K562 (cell line): ENCODE data around the gene MLLT11. TPM values are rescaled to one million over a fixed set of nuclear protein-coding genes. Genes with fewer than 3 reads are reported as not detected.

ENCODE experiments used
- ARID3A ChIP-seq: IDR thresholded peaks from 2 replicates; pipeline ENCODE4 v1.6.1; 2012; ENCODE audit warnings: low read depth, low read length, improper control_type of control experiment, borderline replicate concordance
- CTCF ChIP-seq, 3 experiments: IDR thresholded peaks in 2 of 3; conservative IDR thresholded peaks in 1 of 3; 2 replicates each; pipeline ENCODE4 v1.5.1; 2011 to 2012; ENCODE audit warnings: low read length in 3 of 3, mild to moderate bottlenecking in 3 of 3, control low read depth in 2 of 3, improper control_type of control experiment in 1 of 3, inconsistent platforms in 1 of 3, low read depth in 1 of 3, mixed read lengths in 1 of 3, moderate library complexity in 1 of 3; ENCODE audit not compliant: insufficient read depth in 2 of 3
- FOXJ3 ChIP-seq: sonication (generic); formaldehyde crosslinking; IDR thresholded peaks from 2 replicates; pipeline ENCODE4 v1.4.0; 2020; ENCODE audit warnings: mild to moderate bottlenecking, missing genetic modification reagents
- FOXM1 ChIP-seq, 2 experiments: fragments of 450-650 bp in 1 of 2; sonication (generic) in 1 of 2; formaldehyde crosslinking in 1 of 2; IDR thresholded peaks; 2 replicates each; pipeline versions ENCODE4 v1.6.1 to v1.9.0; 2017 to 2022; ENCODE audit warnings: low read depth in 2 of 2, mild to moderate bottlenecking in 2 of 2, missing genetic modification reagents in 1 of 2, moderate library complexity in 1 of 2
- HDAC8 ChIP-seq: fragments of 450-650 bp; IDR thresholded peaks from 2 replicates; pipeline ENCODE4 v1.6.1; 2016; ENCODE audit warnings: mild to moderate bottlenecking, missing genetic modification characterization, moderate library complexity, missing compliant biosample characterization
- HDGF ChIP-seq: fragments of 450-650 bp; IDR thresholded peaks from 2 replicates; pipeline ENCODE4 v1.6.1; 2016
- JUN ChIP-seq, 2 experiments: sonication (generic) in 1 of 2; formaldehyde crosslinking in 1 of 2; IDR thresholded peaks; 2 replicates each; pipeline versions ENCODE4 v1.6.1 to v1.8.0; 2012 to 2022; ENCODE audit warnings: borderline replicate concordance in 2 of 2, mild to moderate bottlenecking in 2 of 2, improper control_type of control experiment in 1 of 2, low read depth in 1 of 2, low read length in 1 of 2, missing genetic modification reagents in 1 of 2
- KLF1 ChIP-seq: fragments of 450-650 bp; IDR thresholded peaks from 2 replicates; pipeline ENCODE4 v1.6.1; 2016; ENCODE audit warnings: missing genetic modification characterization, missing compliant biosample characterization
- MLX ChIP-seq, 2 experiments: fragments of 450-650 bp in 1 of 2; sonication (generic) in 1 of 2; formaldehyde crosslinking; conservative IDR thresholded peaks; 2 replicates each; pipeline versions ENCODE4 v1.4.0 to v1.8.1; 2020 to 2022; ENCODE audit warnings: mild to moderate bottlenecking in 1 of 2, missing genetic modification reagents in 1 of 2
- MTA3 ChIP-seq: fragments of 450-650 bp; formaldehyde crosslinking; IDR thresholded peaks from 2 replicates; pipeline ENCODE4 v1.6.1; 2017; ENCODE audit warnings: mild to moderate bottlenecking, borderline replicate concordance
- NR1H2 ChIP-seq: sonication (generic); formaldehyde crosslinking; IDR thresholded peaks from 2 replicates; pipeline ENCODE4 v1.4.0; 2020; ENCODE audit warnings: mild to moderate bottlenecking, missing genetic modification reagents
- RAD21 ChIP-seq, 2 experiments: fragments of 250-450 bp in 1 of 2; fragments of 450-650 bp in 1 of 2; sonication (Bioruptor Pico) in 1 of 2; formaldehyde crosslinking in 1 of 2; IDR thresholded peaks in 1 of 2; conservative IDR thresholded peaks in 1 of 2; 2 replicates each; pipeline versions ENCODE4 v1.4.0 to v1.8.0; 2020 to 2022; ENCODE audit warnings: mild to moderate bottlenecking in 2 of 2, moderate library complexity in 1 of 2
- SMARCB1 ChIP-seq: IDR thresholded peaks from 2 replicates; pipeline ENCODE4 v1.6.1; 2011; ENCODE audit warnings: improper control_type of control experiment, low read depth; ENCODE audit not compliant: insufficient read length
- TSHZ1 ChIP-seq: fragments of 250-450 bp; sonication (Bioruptor Pico); IDR thresholded peaks from 2 replicates; pipeline ENCODE4 v1.4.0; 2020; ENCODE audit warnings: mild to moderate bottlenecking, moderate library complexity
- XRCC4 ChIP-seq: IDR thresholded peaks from one replicate; pipeline ENCODE4 v1.6.1; 2011; ENCODE audit not compliant: insufficient read depth, insufficient read length; ENCODE audit errors: extremely low read depth
- ZNF232 ChIP-seq: sonication (generic); formaldehyde crosslinking; IDR thresholded peaks from 2 replicates; pipeline ENCODE4 v1.8.0; 2022; ENCODE audit warnings: mild to moderate bottlenecking, missing genetic modification reagents
- ZNF263 ChIP-seq: sonication (generic); formaldehyde crosslinking; IDR thresholded peaks from 2 replicates; pipeline ENCODE4 v1.8.0; 2022; ENCODE audit warnings: mild to moderate bottlenecking, missing genetic modification reagents, borderline replicate concordance
- polyA plus RNA-seq, 8 experiments: library from polyadenylated mRNA; depleted of rRNA in 4 of 8; stranded (reverse) in 5 of 8; unstranded in 3 of 8; fragments of >200 nt; fragmentation: Nextera tagmentation in 2 of 8; fragmentation: Illumina TruSeq in 1 of 8; extraction: Ambion mirVana in 2 of 8; extraction: Trizol in 1 of 8; gene quantifications; 2 replicates each; pipeline versions ENCODE4 v1.2.1 to v1.2.3, GENCODE V29; 2011 to 2014; ENCODE audit warnings: inconsistent platforms in 1 of 8, missing spikeins in 1 of 8
- total RNA-seq, 7 experiments: library from RNA; depleted of rRNA in 6 of 7; stranded (reverse); fragments of >200 nt in 6 of 7; fragmentation: Illumina TruSeq in 2 of 7; extraction: Trizol in 2 of 7; gene quantifications; 2 replicates each; pipeline versions ENCODE4 v1.2.1 to v1.2.3, GENCODE V29; 2011 to 2021; ENCODE audit warnings: low replicate concordance in 1 of 7

Gene MLLT11
- total and polyA plus RNA-seq, 9 of the 15 experiments (the other 6 are each of a cell fraction or from before 2014, with no cell fraction given) = 12.1 to 91.0 (median 22.0) TPM

GRCh38 chr1:151054971-151055547 lies 5.1 kb upstream of the MLLT11 start (continued):
- TF ChIP-seq HDAC8 (no peak), ARID3A (no peak), HDGF (peak; percentile 92), ZNF263 (CRISPR knock-in tag) (no peak), MTA3 (no peak; the same call in 1 of the 2 replicates), RAD21 (CRISPR knock-in tag; conservative IDR thresholded peaks at IDR 0.05 in 1 of 2, IDR thresholded peaks at IDR 0.05 in 1 of 2) (0 out of 4 replicates have a peak, but pooled peaks of 1 of the 2 experiments have one; percentile 4), FOXM1 (IDR thresholded peaks at IDR 0.05; ENCODE audit: low read depth) (peak; percentile 59), FOXM1 (CRISPR knock-in tag; IDR thresholded peaks at IDR 0.05; ENCODE audit: low read depth) (no peak), JUN (IDR thresholded peaks at IDR 0.05; ENCODE audit: borderline replicate concordance, low read depth, low read length) (no peak), JUN (CRISPR knock-in tag; IDR thresholded peaks at IDR 0.05; ENCODE audit: borderline replicate concordance) (no peak), SMARCB1 (no peak), ZNF232 (CRISPR knock-in tag) (no peak), XRCC4 (no peak), NR1H2 (CRISPR knock-in tag) (no peak), KLF1 (no peak), CTCF (IDR thresholded peaks at IDR 0.05 in 2 of 3, conservative IDR thresholded peaks at IDR 0.05 in 1 of 3; ENCODE audit: insufficient read depth in 2 of 3, low read depth in 1 of 3, low read length in 3 of 3) (no peak), MLX (CRISPR knock-in tag; conservative IDR thresholded peaks at IDR 0.05) (no peak), FOXJ3 (CRISPR knock-in tag) (no peak), TSHZ1 (CRISPR knock-in tag) (no peak)
